OCI-LY7 (cell line): Measurements from ENCODE around the gene PDSS2. TPM values are rescaled to one million over a fixed set of nuclear protein-coding genes. Genes with fewer than 3 reads are reported as not detected.

ENCODE experiments used
- BruUV-seq: library from RNA; stranded (reverse); fragments of 400-500 nt; replicated peaks from 2 replicates; lab custom pipeline; 2021; lab: Mats Ljungman, UMichigan
- CTCF ChIA-PET: fragments of 300-600 bp; sonication (Branson Sonifier 250); formaldehyde crosslinking; loops from one replicate; lab custom pipeline; 2022; ENCODE audit warnings: antibody characterized with exemption; ENCODE audit not compliant: unreplicated experiment; lab: Charles Lee
- POLR2A ChIA-PET: fragments of 300-600 bp; sonication (Branson Sonifier 250); formaldehyde crosslinking; loops from one replicate; lab custom pipeline; 2022; ENCODE audit warnings: antibody characterized with exemption; lab: Charles Lee
- DNase-seq: peaks from one replicate; pipeline ENCODE4 v3.0.0-alpha.2; 2015; ENCODE audit warnings: low spot score
- H2AFZ ChIP-seq: fragments of 200-600 bp; sonication (generic), shearing (Covaris generic); 2 replicates; pipeline ENCODE4 v1.6.1; 2014; ENCODE audit warnings: mild to moderate bottlenecking, antibody characterized with exemption, low read length, moderate library complexity
- H3K27ac ChIP-seq: fragments of 200-600 bp; sonication (generic); 2 replicates; pipeline ENCODE4 v1.5.1; 2014; ENCODE audit warnings: mixed run types, low read depth, mild to moderate bottlenecking, moderate library complexity, low read length, inconsistent platforms; ENCODE audit not compliant: poor library complexity, severe bottlenecking
- H3K36me3 ChIP-seq: fragments of 200-600 bp; sonication (generic); 2 replicates; pipeline ENCODE4 v1.6.1; 2014; ENCODE audit warnings: mild to moderate bottlenecking, antibody characterized with exemption, low read length, moderate library complexity, mixed read lengths; ENCODE audit not compliant: insufficient read depth
- H3K4me1 ChIP-seq: fragments of 200-600 bp; sonication (generic); 2 replicates; pipeline ENCODE4 v1.5.1; 2014; ENCODE audit warnings: mild to moderate bottlenecking, low read length; ENCODE audit not compliant: insufficient read depth, poor library complexity, severe bottlenecking
- H3K4me2 ChIP-seq: fragments of 200-600 bp; sonication (generic); 2 replicates; pipeline ENCODE4 v1.6.1; 2014; ENCODE audit warnings: mild to moderate bottlenecking, low read length
- H3K4me3 ChIP-seq: fragments of 200-600 bp; sonication (generic); 2 replicates; pipeline ENCODE4 v1.5.1; 2014; ENCODE audit warnings: mild to moderate bottlenecking, low read depth, low read length; ENCODE audit not compliant: poor library complexity, severe bottlenecking
- H3K79me2 ChIP-seq: fragments of 200-600 bp; sonication (generic); 2 replicates; pipeline ENCODE4 v1.6.1; 2016; ENCODE audit warnings: low read depth, mild to moderate bottlenecking, low read length, moderate library complexity, mixed read lengths; ENCODE audit not compliant: insufficient read depth
- H3K9me2 ChIP-seq: fragments of 200-600 bp; sonication (generic); 2 replicates; pipeline ENCODE4 v1.6.1; 2016; ENCODE audit warnings: mild to moderate bottlenecking, low read length, mixed read lengths; ENCODE audit not compliant: insufficient read depth
- H3K9me3 ChIP-seq: fragments of 200-600 bp; sonication (generic); 2 replicates; pipeline ENCODE4 v1.6.1; 2014; ENCODE audit warnings: mild to moderate bottlenecking, mixed run types, low read length, mixed read lengths
- H4K20me1 ChIP-seq: fragments of 200-600 bp; sonication (generic); 2 replicates; pipeline ENCODE4 v1.6.1; 2014; ENCODE audit warnings: mild to moderate bottlenecking, antibody characterized with exemption, low read length, moderate library complexity, mixed read lengths; ENCODE audit not compliant: insufficient read depth
- CTCF ChIP-seq: fragments of 200-600 bp; sonication (generic); conservative IDR thresholded peaks from 2 replicates; pipeline ENCODE4 v1.5.1; 2014; ENCODE audit warnings: mild to moderate bottlenecking, antibody characterized with exemption, low read length, moderate library complexity, mixed read lengths
- EZH2phosphoT487 ChIP-seq: fragments of 200-600 bp; sonication (generic); IDR thresholded peaks from 2 replicates; pipeline ENCODE4 v1.6.1; 2018; ENCODE audit warnings: low read depth, borderline replicate concordance, mild to moderate bottlenecking, mixed run types, antibody characterized with exemption, low read length, moderate library complexity, mixed read lengths
- intact Hi-C: fragments of 100-400 bp; cut with micrococcal nuclease; formaldehyde crosslinking; loops from one replicate; pipeline ENCODE4 v1.10.0; 2022; ENCODE audit not compliant: unreplicated experiment
- total RNA-seq, 2 experiments: library from RNA; depleted of rRNA in 1 of 2; stranded (reverse); fragments of >200 nt in 1 of 2; shearing (Covaris generic) in 1 of 2; gene quantifications; 2 replicates each; pipeline ENCODE4 v1.2.3, GENCODE V29; 2014 to 2022

The PDSS2 gene
- total RNA-seq, 2 experiments from 2014 or later, result 14.7 to 24.9 TPM

GRCh38 chr6:107458672-107459282 is 587 bp downstream of the PDSS2 start:
- intact Hi-C loops, result loop anchor here (1.0 to 5.0 kb wide), 5 partner anchors 31 to 341 kb away; partner anchors contain the start of gene BEND3
- no peaks in the 10 kb centered on the region for H3K9me3 ChIP-seq
- H2AFZ ChIP-seq, result peak overlapping the region; percentile 61; the same call in 1 of the 2 replicates
- peaks cover 49% of the 10 kb centered on the region; the same call in 1 of the 2 replicates for H3K79me2 ChIP-seq
- no peaks in the 10 kb centered on the region for H3K9me2 ChIP-seq
- CTCF ChIA-PET, result interaction anchor here (0.8 to 1.0 kb wide), 4 partner anchors 30 to 328 kb away, joined by 3 to 4 read pairs (median 4); no protein-coding TSS in a partner anchor
- TF ChIP-seq EZH2phosphoT487 (no peak), CTCF (no peak)
- peak overlapping the region; percentile 90 for H3K27ac ChIP-seq
- POLR2A ChIA-PET, result interaction anchor here (0.6 to 4.1 kb wide), 25 partner anchors 10 to 479 kb away, joined by 3 to 32 read pairs (median 4); no protein-coding TSS in a partner anchor
- TSS peak; percentile 54 for BruUV-seq
- H3K4me2 ChIP-seq, result peak overlapping the region; percentile 80
- no peaks in the 10 kb centered on the region for H4K20me1 ChIP-seq
- peak; percentile 74 for DNase-seq
- peak overlapping the region; percentile 86 for H3K4me3 ChIP-seq
- peaks cover 19% of the 10 kb centered on the region for H3K4me1 ChIP-seq
- H3K36me3 ChIP-seq, result peaks cover 27% of the 10 kb centered on the region

DNA sequence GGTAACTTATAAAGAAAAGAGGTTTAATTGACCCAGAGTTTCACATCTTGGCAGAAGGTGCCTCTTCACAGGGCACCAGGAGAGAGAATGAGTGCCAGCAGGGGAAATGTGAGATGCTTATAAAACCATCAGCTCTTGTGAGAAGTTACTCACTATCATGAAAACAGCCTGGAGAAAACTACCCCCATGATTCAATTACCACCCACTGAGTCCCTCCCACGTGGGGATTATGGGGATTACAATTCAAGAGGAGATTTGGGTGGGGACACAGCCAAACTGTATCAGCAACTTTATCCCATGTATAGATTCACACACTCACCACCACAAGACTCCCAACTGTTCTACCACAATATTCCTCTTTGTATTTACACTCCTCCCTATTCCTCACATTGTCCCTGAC is 10.6 kb downstream of the PDSS2 start:
- Histone ChIP-seq H3K4me1 (no peaks in the 10 kb centered on the region), H3K36me3 (peaks cover 78% of the 10 kb centered on the region), H3K4me3 (no peak overlapping the region), H3K9me2 (no peaks in the 10 kb centered on the region), H2AFZ (no peak overlapping the region), H3K79me2 (peaks cover 17% of the 10 kb centered on the region; the same call in 1 of the 2 replicates), H3K9me3 (peaks cover 51% of the 10 kb centered on the region), H4K20me1 (no peaks in the 10 kb centered on the region), H3K27ac (no peak overlapping the region), H3K4me2 (no peak overlapping the region)
- intact Hi-C loops, result no loop called here
- CTCF ChIA-PET, result no interaction called here
- DNase-seq, result no peak
- TF ChIP-seq EZH2phosphoT487, result no peak
- TF ChIP-seq CTCF, result no peak
- POLR2A ChIA-PET, result no interaction called here
- BruUV-seq, result no TSS peak

GRCh38 chr6:107447663-107448216 is 11.6 kb downstream of the PDSS2 start:
- H3K36me3 ChIP-seq, result peaks cover 71% of the 10 kb centered on the region
- H3K9me2 ChIP-seq, result no peaks in the 10 kb centered on the region
- CTCF ChIA-PET, result no interaction called here
- TF ChIP-seq EZH2phosphoT487 (no peak), CTCF (no peak)
- H3K79me2 ChIP-seq, result 0 out of 2 replicates have a peak, but pooled peaks cover 11% of the 10 kb centered on the region
- no peaks in the 10 kb centered on the region for H3K4me1 ChIP-seq
- no TSS peak for BruUV-seq
- intact Hi-C loops, result no loop called here
- POLR2A ChIA-PET, result no interaction called here
- peaks cover 45% of the 10 kb centered on the region for H3K9me3 ChIP-seq
- H2AFZ ChIP-seq, result no peak overlapping the region
- H3K4me3 ChIP-seq, result no peak overlapping the region
- H4K20me1 ChIP-seq, result no peaks in the 10 kb centered on the region
- H3K27ac ChIP-seq, result no peak overlapping the region
- no peak overlapping the region for H3K4me2 ChIP-seq
- peak; percentile 23 for DNase-seq
